Measurements from ENCODE around the gene CORO1C. TPM values are rescaled to one million over a fixed set of nuclear protein-coding genes. Genes with fewer than 3 reads are reported as not detected.

CORO1C gene
- polyA plus RNA-seq, 1 of the 3 experiments (the other 2 are of a cell fraction): 150 TPM

- Histone ChIP-seq H3K27me3 (ENCODE audit: insufficient read depth) (no peaks in the 10 kb centered on the region), H3K4me1 (ENCODE audit: control insufficient read depth in 1 of 2, insufficient read depth in 2 of 2, low read depth in 1 of 2, low read length in 1 of 2) (no peaks in the 10 kb centered on the region; a peak in 2 of 4 replicates), H3K79me2 (ENCODE audit: insufficient read depth) (no peaks in the 10 kb centered on the region), H3K27ac (ENCODE audit: low read depth in 2 of 2, low read length in 1 of 2) (no peak overlapping the region), H3K36me3 (replicated peaks in 1 of 2; ENCODE audit: control insufficient read depth in 1 of 2, insufficient read depth in 2 of 2, low read length in 1 of 2) (no peaks in the 10 kb centered on the region), H4K20me1 (ENCODE audit: insufficient read depth) (no peaks in the 10 kb centered on the region), H3K4me3 (ENCODE audit: low read depth in 2 of 2, low read length in 1 of 2) (no peak overlapping the region), H3K4me2 (no peak overlapping the region), H3F3A (replicated peaks; ENCODE audit: insufficient read depth) (no peaks in the 10 kb centered on the region), H2AFZ (ENCODE audit: low read depth) (no peak overlapping the region), H3K9me3 (no peaks in the 10 kb centered on the region), H3K9ac (no peak overlapping the region), H3K9me2 (no peaks in the 10 kb centered on the region)
- TF ChIP-seq USF1 (IDR thresholded peaks at IDR 0.05; ENCODE audit: borderline replicate concordance, low read depth) (no peak), TEAD4 (IDR thresholded peaks at IDR 0.05; ENCODE audit: borderline replicate concordance, insufficient read depth) (no peak), ZBTB33 (IDR thresholded peaks at IDR 0.05; ENCODE audit: borderline replicate concordance, low read depth) (no peak), FOSL2 (IDR thresholded peaks at IDR 0.05; ENCODE audit: borderline replicate concordance, low read depth) (no peak), MEF2A (IDR thresholded peaks at IDR 0.05; ENCODE audit: borderline replicate concordance, low read depth) (no peak), SMC3 (IDR thresholded peaks at IDR 0.05; ENCODE audit: low read depth, low read length) (no peak), RXRA (IDR thresholded peaks at IDR 0.05; ENCODE audit: borderline replicate concordance, low read depth) (no peak), GABPA (IDR thresholded peaks at IDR 0.05; ENCODE audit: low read depth) (no peak), MXI1 (IDR thresholded peaks at IDR 0.05; ENCODE audit: low read depth, low read length) (no peak), NFIC (IDR thresholded peaks at IDR 0.05; ENCODE audit: borderline replicate concordance) (no peak), NRF1 (IDR thresholded peaks at IDR 0.05; ENCODE audit: low read depth, low read length) (no peak), IRF3 (IDR thresholded peaks at IDR 0.05; ENCODE audit: low read depth, low read length) (no peak), ELF1 (IDR thresholded peaks at IDR 0.05) (no peak), RCOR1 (IDR thresholded peaks at IDR 0.05; ENCODE audit: low read length) (no peak), EP300 (IDR thresholded peaks at IDR 0.05; ENCODE audit: borderline replicate concordance in 1 of 2, low read depth in 1 of 2, low read length in 1 of 2) (no peak), TCF12 (IDR thresholded peaks at IDR 0.05) (no peak), POLR2AphosphoS5 (IDR thresholded peaks at IDR 0.05; ENCODE audit: low read depth, low read length) (no peak), TAF1 (IDR thresholded peaks at IDR 0.05; ENCODE audit: borderline replicate concordance, low read depth, low read length) (no peak), RFX5 (IDR thresholded peaks at IDR 0.05; ENCODE audit: low read length) (no peak), MAX (IDR thresholded peaks at IDR 0.05; ENCODE audit: low read depth) (no peak)
- POLR2A ChIA-PET: no interaction called here
- CTCF ChIA-PET: interaction anchor here (1.2 to 19.2 kb wide), 4 partner anchors 11 to 183 kb away, joined by 3 to 503 read pairs (median 8); partner anchors contain the start of genes ISCU and SART3
- DNase-seq: no peak
- 97% methylated on average over 3 of the region's 3 CpGs for WGBS (ENCODE audit: low lambda C conversion rate)
Measured at GRCh38 chr12:108621161-108621560, 110.2 kb downstream of the CORO1C start.
